HG02884 (cell line): ENCODE results near the gene CYP19A1.
A peak's percentile ranks its signal among the peaks of the same experiment; 100 is the strongest.
"Not testable (repeated sequence)": the region's sequence is repeated elsewhere in the genome, so short reads cannot be mapped to it uniquely, and the experiment has no call there.

Source experiments
- ATAC-seq: cut with Tn5 transposase; IDR thresholded peaks from one replicate; pipeline ENCODE4 v1.9.1; 2021; ENCODE audit warnings: mild to moderate bottlenecking, moderate library complexity; ENCODE audit not compliant: unreplicated experiment

The CYP19A1 gene

DNA sequence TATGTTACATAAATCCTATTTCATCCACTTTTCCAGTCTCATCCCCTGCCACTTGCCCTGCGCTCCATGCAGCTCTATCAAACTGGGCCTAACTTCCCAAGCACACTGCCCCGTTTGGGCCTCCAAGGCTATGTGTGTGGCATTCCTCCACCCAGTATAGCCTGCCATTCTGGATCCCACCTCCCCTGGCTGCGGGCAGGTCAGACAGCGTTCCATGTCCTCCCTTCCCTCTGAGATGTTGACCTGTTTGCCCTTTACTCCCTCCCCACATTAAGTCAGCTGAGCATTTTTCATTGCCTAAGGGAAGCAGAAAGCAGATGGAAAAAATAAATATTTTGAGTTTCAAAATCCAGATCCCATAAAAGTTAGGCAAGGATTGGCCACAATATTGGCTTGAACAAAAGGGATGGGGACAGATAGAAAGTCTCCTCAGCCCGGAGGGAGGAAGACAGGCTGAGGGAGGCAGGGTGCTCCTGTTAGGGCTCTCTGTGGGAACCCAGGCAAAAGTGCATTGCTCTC lies 73.3 kb downstream of the CYP19A1 start:
- ATAC-seq: no peak

DNA sequence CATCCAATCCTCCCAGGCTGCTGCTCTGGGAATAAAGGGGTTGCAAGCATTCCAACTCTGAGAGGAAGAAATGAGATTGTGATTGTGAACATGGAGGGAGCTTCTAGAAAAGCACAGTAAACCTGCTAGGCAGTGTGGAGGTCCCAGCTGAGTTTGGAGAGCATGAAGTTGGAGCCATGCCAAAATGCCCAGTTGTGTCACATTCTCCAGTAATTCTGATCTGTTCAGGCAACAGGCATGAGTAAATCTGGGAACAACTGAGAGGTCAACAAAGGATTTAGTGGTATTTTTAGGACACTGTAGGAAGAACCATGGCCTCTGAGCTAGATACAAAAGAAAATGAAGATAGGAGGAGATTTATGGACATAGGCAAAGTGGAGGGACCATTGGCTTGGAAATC lies 74.7 kb downstream of the CYP19A1 start:
- no peak for ATAC-seq

DNA sequence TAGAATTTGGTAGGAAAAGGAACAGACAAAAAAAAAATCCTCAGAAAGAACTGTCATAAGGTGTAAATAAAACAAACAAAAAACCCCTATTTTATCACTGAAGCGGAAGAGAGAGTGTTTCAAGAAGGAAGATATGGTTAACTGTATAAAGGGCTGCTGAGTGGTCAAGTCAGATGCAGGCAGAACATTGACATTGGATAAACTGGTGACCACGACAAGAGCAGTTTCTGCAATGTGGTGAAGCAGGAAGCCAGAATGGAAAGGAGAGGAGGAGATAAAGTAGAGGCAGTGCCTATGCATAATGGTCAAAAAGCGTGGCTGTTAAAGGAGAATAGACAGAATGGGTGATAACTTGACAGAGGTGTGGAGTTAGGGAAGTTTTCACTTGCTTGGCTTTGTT lies 75.3 kb downstream of the CYP19A1 start:
- no peak for ATAC-seq

DNA sequence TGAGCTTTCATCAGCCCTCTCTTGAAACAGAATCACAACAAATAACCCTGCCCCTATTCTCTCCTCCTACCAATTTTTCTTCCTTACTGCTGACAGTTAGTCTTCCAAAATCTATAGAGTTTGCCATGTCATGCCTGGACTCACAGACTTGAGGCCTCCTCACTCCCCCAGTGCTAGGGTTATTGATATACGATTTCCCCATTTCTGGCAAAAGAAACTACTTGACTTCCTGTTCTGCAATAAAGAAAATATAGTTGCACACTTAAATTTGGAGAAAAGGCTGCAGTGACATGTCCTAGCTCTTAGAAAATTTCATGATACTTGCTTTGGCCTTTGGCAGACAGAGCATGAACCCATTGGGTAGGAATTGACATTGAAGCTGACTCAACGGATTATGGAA lies 75.9 kb downstream of the CYP19A1 start:
- no peak for ATAC-seq

DNA sequence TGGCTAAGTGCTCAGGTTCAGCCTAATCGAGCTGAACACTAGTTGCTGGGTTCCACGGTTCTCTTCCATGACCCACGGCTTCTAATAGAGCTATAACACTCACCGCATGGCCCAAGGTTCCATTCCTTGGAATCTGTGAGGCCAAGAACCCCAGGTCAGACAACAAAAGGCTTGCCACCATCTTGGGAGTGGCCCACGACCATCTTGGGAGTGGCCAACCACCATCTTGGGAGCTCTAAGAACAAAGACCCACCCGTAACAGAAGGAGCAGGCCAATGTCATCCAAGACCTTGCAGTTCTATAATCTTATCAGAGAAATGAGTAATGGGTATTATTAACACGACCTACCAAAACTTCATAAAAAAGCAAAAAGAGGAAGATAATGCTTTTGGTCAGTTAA lies 77.3 kb downstream of the CYP19A1 start:
- not testable (repeated sequence) for ATAC-seq

DNA sequence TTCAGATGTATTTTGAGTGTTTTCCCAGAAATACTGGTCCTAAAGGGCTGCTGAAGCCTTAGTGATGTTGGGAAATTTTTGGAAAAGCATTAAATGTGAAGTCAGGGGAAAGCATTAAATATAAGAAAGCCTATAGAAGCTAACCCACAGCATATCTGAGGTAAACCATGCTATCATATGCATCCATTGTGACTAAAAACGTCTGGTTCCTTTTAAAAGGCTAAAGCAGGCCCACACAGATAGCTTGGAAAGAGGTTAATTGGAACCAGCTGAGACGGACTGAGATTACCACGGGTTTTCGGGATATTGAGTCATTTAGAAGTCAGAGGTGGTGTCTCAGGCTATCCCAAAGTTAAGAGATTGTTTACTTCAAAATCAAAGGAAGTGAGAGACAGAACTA lies 78.2 kb downstream of the CYP19A1 start:
- no peak for ATAC-seq

DNA sequence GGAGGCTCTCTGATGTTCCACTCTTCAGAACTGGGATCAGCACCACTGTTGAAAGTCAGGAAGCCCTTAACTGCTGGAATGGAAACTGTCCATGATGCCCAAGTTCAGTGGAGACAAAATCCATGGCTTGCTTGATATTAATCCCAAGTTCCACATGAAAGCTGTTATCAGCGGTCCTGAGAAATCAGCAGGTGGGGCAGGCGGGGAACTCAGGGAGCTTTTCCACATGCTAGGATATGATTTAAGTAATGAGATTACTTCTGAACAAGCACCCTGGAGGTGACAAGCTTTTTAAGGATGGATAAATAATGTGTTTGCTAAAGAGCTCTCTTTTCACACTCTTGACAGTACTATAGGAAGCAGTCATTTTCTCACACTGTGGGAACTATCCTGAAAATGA lies 82.9 kb downstream of the CYP19A1 start:
- no peak for ATAC-seq

DNA sequence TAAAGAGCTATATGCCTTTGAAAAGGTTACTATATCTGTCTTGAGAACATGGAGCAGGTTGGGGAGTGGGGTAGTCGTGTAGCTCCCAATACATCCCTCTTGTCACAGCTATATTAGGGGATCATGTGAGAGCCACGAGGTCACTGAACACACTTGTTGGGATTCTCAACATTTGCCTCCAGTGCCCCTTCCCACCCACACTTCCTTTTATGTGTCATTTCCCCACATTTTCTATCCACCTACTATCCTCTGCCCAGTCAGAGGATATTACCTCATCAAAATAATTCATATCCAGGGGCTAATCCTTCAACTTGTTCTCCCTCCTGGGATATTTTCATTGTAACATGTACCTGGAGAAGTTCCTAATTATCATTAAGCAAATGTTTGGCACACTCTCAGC lies 85.0 kb downstream of the CYP19A1 start:
- no peak for ATAC-seq

DNA sequence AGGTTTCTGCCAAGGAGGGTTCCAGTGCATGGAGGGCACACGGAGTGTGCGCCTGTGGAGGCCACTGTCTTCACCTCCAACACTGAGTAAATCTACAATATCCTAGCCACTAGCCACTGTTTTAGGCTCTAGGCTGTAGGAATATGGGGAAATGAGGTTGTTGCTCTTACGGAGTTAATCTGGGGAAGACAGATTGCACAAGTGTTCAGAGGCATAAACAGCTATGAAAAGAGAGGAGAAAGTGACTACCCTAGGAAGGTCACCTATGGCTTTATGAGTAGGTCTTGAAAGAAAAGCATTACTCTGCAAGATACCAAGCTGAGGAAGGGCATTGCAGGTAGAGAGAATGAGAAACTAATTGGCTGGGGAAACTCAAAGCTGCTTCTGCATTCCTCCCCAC lies 85.7 kb downstream of the CYP19A1 start:
- ATAC-seq: no peak

DNA sequence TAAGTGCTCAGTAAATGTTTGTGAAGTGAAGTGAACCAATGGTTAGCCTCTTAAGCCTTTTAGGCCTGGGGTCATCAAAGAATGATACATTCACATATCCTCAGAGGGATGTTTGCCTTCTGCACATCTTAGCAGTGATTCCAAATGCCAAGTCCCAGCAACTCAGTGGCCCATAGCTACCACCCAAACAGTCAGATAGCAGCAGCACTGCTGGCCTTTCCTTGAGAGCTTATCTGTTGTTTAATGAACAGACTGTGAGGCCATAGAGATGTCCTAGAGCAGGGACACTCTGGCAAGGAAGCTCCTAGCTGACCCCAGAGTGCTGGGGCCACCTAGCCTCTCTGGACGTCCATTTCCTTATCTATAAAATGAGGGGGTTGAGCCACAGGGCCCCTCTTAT lies 86.8 kb downstream of the CYP19A1 start:
- ATAC-seq: no peak

DNA sequence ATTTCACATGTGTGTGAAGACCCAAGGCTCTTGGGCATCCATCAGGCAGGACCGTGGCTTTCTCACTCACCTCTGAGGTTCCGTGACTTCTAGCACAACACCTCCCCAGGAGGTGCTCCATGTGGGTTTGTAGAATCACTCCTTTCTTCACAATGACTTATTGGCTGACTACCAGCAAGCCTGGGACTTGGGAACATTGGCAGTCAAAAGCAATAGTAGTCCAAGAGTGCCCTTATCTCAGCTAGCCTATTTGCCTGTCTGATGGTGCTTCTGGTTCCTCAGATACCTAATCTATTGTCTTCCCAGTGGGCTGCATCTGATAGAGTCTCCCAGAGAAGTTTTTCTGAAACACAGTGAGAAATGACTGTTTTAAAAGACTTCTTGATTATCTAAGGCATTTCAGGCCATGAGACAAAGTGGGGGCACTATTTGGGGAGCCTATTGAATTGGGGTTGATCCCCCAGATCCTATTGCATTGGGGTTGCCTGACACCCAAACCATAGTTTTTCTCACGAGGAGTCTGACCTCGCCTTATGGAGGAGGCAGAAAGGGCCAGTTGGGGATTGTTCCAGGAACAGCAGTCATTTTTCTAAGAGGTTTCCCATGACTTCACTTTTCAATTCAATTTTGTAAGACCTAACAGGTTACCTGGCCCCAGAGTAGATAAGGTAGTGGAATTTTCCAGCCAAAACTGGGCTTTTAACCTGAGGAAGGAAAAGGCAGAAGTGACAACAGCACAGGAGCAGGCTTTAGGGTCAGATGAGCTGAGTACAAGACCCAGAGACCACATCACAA lies 88.0 kb downstream of the CYP19A1 start:
- no peak for ATAC-seq

DNA sequence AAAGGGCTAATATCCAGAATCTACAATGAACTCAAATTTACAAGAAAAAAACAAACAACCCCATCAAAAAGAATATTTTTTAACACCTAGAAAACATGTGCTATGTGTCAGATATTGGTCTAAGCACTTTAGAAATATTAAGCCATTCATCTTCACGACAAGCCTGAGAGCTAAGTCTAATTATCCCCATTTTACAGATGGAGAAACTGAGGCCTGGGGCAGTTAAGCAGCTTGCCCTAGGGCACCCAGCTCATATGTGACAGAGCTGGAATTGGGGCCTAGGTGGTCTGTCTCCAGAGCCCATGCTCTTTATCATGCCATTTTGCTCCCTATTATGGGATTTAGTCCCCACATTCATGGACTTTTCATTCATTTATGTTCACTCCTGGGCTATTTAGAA lies 92.8 kb downstream of the CYP19A1 start:
- ATAC-seq: no peak

DNA sequence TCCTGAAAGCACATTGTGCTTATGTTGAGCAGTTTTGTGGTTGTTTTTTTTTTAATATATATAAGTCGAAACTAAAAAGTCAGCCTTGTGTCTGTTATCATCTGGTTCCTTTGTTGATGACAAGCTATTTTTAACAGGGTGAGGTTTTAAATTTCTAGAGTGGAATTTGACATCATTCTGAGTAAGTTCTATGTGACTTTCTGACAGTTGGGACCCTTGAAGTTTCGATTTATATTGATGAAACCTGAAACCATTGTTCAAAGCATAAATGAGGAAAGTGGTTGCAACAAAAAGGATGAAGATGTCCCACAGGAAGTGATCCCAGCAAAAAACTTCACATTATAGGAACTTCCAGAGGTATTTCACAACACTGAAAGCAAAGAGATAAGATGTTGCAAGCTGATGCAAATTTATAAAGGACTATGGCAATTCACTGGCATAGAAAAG lies 94.0 kb downstream of the CYP19A1 start:
- no peak for ATAC-seq

DNA sequence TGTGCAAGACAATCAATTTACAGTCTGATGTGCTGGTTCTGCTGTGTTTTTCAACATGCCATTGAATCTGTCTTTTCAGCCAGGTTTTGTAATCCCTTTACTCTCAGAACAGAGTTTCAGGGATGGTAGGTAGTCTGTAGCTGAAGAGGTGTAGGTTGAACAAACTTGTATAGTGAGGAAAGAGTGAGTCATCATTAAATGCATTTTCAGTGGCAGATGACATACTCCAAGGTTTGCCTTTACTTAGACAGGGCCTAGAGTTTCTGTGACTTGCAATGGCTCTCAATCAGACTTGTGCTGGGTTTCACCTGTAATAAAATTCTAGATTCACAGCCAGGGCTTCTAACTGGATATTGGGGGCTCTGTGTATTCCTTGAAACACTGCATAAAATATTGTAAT lies 94.6 kb downstream of the CYP19A1 start:
- peak; percentile 52 for ATAC-seq

DNA sequence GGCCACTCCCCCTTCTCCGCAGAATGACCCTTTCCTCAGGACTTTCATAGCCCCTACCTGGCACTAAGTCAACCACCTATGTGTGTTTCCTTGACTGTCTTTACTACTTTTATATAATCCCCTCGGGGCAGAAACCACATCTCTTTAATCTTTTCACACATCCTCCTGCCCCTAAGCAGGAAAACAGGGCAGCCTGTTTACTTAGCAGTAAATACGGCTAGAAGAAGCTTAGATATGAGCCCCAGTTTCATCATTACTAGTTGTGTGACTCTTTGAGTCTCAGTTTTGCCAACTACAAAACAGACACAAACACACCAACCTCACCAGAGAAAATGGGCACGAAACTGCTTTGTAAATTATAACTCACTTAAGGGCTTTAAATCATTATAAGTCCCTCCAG lies 98.3 kb downstream of the CYP19A1 start:
- no peak for ATAC-seq

DNA sequence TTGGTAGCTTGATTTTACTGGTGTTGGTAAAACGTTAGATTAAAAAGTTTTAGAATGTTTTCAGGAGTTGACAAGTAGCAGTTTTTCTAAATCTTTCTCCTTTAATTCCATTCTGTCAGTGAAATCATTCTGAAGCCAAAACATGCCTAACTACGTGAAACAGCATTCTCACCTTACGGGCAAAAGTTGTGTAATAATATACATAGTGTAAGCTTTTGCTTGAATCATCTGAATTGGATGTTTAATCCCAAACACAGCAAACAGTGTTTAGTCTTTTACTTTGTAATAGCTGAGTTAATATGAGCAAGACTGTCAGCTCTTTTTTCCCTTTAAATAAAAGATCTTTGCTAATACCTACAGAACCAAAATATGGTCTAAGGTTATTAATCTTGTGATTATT lies 100.6 kb downstream of the CYP19A1 start:
- ATAC-seq: no peak

DNA sequence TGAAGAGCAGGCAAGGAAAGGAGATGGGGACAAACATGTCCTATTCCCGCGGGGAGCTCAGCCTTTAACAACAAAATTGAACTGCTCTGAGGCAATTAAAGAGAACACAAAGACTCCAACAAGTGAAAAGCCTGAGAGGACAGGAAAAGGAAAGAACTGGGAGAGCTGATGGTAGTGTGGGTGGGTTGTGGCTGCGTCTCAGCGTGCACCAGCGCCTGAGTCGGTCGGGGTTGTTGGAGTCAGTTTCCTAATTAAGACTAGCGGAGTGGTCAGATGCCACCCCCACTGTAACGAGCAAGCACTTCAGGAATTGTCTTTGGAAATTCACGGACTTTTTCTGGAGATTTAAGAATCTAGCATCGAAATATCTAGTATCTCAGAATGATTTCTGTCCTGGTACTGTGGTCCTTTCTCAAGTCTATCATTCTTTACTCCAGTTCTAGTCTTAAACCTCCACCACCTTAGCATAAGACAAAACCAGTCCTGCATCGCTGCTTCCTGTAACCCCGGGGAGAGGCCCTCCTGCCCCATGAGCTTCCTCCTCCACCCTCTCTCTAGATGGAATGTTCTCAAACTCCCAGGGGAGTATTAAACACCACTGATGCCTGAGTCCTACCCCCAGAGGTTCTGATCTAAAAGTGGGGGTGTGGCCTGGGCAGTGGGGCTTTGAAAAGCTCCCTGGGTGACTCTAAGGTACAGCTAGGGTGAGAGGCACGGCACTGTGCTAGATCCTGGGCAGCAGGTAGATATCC lies 104.0 kb downstream of the CYP19A1 start:
- ATAC-seq: no peak

DNA sequence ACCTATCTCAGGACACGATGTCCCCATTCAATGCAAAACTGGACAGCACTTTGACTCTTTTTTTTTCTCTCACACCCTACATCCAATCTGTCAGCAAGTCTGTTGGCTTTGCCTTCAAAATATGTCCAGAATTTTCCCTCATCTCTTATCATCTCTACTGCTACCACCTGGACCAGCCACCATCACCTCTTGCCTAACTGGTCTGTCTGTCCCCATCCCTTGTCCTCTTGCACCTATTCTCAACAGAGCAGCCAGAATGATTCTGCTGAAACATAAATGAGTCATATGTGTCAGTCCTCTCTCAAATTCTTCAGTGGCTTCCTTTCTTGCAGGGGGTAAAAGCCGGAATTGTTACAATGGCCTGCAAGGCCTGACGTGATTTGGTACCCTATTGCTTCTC lies 105.8 kb downstream of the CYP19A1 start:
- no peak for ATAC-seq

DNA sequence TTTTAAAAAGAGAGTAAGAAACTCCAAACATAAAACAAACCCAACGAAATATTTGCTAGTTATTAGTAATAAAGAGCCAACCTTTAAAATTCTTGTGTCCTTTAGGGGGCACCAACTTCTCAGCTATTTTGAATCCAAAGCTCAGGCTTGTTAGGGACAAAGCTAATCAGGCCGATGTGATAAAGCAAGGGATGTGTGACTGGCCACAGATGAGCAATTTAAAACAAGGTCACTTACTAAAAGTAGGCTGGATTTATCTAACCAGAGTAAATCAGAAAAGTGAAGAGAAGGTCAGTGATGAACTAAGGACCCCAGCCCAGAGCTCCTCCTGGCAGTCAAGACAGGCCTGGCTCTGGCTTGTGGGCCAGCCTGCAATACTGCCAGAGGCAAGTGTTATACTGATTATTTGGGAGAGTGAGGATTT lies 108.5 kb downstream of the CYP19A1 start:
- no peak for ATAC-seq

DNA sequence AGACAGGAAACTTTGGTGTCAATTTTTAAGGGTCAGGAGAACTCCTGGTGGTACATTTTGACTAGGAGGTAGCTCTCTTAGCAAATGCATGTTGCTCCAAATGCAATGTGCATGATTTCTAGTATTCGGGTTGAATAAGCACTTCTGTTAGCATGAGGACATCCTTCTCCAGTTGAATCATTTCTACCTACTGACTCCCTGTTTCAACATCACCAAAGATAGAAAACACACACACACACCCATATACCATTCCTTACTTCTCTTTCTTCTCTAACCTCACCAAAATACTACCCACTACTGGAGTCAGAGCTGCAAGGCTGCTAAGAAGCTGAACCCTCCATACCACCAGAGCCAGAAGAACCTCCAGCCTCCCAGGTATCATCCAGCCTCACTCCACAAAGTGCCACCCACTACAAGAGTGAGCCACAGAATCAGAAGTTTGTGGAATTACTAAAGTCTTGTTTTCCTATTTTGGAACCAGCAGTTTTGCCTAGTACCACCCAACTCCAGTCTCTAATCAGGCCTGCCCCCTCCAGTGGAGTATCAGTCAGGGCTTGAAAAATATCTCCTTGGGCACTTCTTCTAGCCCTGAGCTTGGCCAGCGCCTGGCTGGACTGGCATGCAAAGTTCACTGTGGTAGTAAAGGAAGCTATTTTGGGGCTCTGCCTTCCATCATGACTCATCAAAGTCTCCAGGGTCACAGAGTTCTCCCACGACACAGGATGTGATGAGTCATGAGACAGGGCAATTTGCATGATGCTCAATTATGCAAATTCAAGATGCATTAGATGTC lies 110.3 kb downstream of the CYP19A1 start:
- peak; percentile 75 for ATAC-seq

DNA sequence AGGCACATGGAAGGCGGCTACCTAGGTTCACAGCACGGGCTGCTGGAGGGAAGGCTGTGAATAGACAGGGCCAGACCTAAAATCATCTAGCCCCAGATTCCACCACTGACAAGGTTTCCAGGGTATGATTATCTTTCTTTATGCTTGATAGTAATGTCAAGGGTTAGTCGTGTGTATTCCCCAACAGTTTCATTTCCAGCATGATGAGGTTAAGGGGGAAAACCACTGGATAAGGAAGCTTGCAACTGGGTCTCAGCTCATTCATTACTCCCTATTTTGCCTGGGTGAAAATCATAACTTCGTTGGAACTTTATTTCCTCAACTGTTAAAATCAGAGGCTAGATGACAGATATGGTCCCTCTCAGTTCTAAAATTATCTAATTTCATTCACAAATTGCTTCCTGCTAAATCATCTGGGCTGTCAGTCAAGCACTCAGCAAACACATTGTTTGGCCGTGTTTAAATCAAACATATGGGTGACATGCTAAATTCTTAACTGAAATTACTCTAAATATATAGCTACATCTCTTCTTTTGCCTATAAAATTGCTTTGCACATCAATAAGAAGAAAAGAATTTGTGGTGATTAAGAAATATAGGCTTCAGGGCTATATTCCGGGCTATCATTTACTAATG lies 111.7 kb downstream of the CYP19A1 start:
- no peak for ATAC-seq
